Measurements from ENCODE around the gene DNAJB9.

GRCh38 chr7:108598153-108598552 is 28.5 kb downstream of the DNAJB9 start:
- TF ChIP-seq EGR1 (IDR thresholded peaks at IDR 0.05; ENCODE audit: low read depth in 2 of 2): no peak
- no peak for TF ChIP-seq RAD21 (IDR thresholded peaks at IDR 0.05)
- TF ChIP-seq SP1 (IDR thresholded peaks at IDR 0.05): no peak
- no peak for TF ChIP-seq CTCF (IDR thresholded peaks at IDR 0.05; ENCODE audit: low read depth, low read length, missing input control)
- no peak for TF ChIP-seq GABPA (IDR thresholded peaks at IDR 0.05 in 1 of 2, conservative IDR thresholded peaks at IDR 0.05 in 1 of 2)
- no peak for TF ChIP-seq REST (IDR thresholded peaks at IDR 0.05)
- no peak for TF ChIP-seq TAF1 (conservative IDR thresholded peaks at IDR 0.05)
- no peak for TF ChIP-seq MAX (IDR thresholded peaks at IDR 0.05)
- no peak for TF ChIP-seq HNF4G (IDR thresholded peaks at IDR 0.05)
- no peak for TF ChIP-seq JUND (IDR thresholded peaks at IDR 0.05)
- TF ChIP-seq YY1 (IDR thresholded peaks at IDR 0.05): no peak
